ENCODE data around the gene ATP13A5. TPM values are rescaled to one million over a fixed set of nuclear protein-coding genes. Genes with fewer than 3 reads are reported as not detected.

The ATP13A5 gene
- total RNA-seq, 1 donor from 2014 or later, result not detected

GRCh38 chr3:193357291-193357690 is 21.3 kb downstream of the ATP13A5 start:
- no peaks in the 10 kb centered on the region for H3K27me3 ChIP-seq (ENCODE audit: low read depth)
- TF ChIP-seq, protein P1, sequence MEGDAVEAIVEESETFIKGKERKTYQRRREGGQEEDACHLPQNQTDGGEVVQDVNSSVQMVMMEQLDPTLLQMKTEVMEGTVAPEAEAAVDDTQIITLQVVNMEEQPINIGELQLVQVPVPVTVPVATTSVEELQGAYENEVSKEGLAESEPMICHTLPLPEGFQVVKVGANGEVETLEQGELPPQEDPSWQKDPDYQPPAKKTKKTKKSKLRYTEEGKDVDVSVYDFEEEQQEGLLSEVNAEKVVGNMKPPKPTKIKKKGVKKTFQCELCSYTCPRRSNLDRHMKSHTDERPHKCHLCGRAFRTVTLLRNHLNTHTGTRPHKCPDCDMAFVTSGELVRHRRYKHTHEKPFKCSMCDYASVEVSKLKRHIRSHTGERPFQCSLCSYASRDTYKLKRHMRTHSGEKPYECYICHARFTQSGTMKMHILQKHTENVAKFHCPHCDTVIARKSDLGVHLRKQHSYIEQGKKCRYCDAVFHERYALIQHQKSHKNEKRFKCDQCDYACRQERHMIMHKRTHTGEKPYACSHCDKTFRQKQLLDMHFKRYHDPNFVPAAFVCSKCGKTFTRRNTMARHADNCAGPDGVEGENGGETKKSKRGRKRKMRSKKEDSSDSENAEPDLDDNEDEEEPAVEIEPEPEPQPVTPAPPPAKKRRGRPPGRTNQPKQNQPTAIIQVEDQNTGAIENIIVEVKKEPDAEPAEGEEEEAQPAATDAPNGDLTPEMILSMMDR (IDR thresholded peaks at IDR 0.05; ENCODE audit: borderline replicate concordance), result no peak
- H3K27ac ChIP-seq (replicated peaks), result no peak overlapping the region
- H3K4me3 ChIP-seq, result no peak overlapping the region
- H3K9me3 ChIP-seq (replicated peaks), result no peaks in the 10 kb centered on the region
- no peaks in the 10 kb centered on the region for H3K4me1 ChIP-seq
- intact Hi-C loops (cut with micrococcal nuclease), result no loop called here
- no peak for DNase-seq
- no peaks in the 10 kb centered on the region for H3K36me3 ChIP-seq

DNA sequence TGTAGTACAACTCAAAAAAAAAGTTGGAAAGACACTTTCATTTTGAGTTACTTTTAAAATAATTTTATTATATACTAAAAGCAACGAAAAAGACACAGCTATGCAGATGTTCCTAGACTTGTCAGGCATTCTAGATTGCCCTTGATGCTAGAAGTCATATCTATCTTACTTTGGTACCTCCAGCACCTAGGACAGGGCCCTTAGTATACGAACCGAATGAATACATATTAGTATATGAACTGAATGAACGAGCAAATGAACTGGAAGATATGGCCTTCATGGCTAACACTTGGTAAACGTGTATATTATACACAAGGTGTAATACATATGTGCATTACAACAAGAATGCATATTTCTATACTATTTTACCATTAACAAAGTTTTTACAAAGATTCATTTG is 24.1 kb downstream of the ATP13A5 start:
- Histone ChIP-seq H3K27me3 (ENCODE audit: low read depth) (no peaks in the 10 kb centered on the region), H3K4me1 (peaks cover 12% of the 10 kb centered on the region), H3K27ac (replicated peaks) (no peak overlapping the region), H3K36me3 (no peaks in the 10 kb centered on the region), H3K4me3 (no peak overlapping the region), H3K9me3 (replicated peaks) (no peaks in the 10 kb centered on the region)
- intact Hi-C loops (cut with micrococcal nuclease), result no loop called here
- DNase-seq, result no peak
- TF ChIP-seq, protein P1 (IDR thresholded peaks at IDR 0.05; ENCODE audit: borderline replicate concordance), result no peak

DNA sequence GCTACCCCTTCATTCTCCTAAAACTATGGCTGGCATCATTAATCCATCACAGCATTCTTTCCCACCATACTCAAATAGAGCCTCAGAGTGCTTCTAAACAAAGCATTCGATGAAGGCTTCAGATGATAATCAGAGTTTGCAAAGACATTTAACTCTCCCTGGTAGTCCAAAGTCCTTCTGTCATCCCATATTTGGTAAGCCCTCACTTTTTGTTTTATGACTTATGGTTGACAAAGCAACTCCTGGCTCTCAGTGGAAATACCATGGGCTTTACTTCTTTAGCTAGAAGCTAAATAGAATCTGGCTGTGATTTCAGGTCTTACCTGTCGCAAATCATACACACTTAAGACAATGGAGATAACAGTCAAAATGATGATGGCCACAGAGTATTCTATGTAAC is 27.8 kb downstream of the ATP13A5 start:
- intact Hi-C loops (cut with micrococcal nuclease), result no loop called here

GRCh38 chr3:193348686-193349085 is 29.9 kb downstream of the ATP13A5 start:
- no peaks in the 10 kb centered on the region for H3K27me3 ChIP-seq (ENCODE audit: low read depth)
- intact Hi-C loops (cut with micrococcal nuclease), result no loop called here

More for the DNA sequence above, 27.8 kb downstream of the ATP13A5 start:
- TF ChIP-seq, protein P1 (IDR thresholded peaks at IDR 0.05; ENCODE audit: borderline replicate concordance), result no peak
- Histone ChIP-seq H3K4me1 (peaks cover 12% of the 10 kb centered on the region), H3K36me3 (no peaks in the 10 kb centered on the region), H3K27ac (replicated peaks) (no peak overlapping the region), H3K27me3 (ENCODE audit: low read depth) (no peaks in the 10 kb centered on the region), H3K4me3 (no peak overlapping the region), H3K9me3 (replicated peaks) (no peaks in the 10 kb centered on the region)
- no peak for DNase-seq

GRCh38 chr3:193347521-193348501 is 30.7 kb downstream of the ATP13A5 start:
- Histone ChIP-seq H3K9me3 (replicated peaks) (no peaks in the 10 kb centered on the region), H3K4me1 (peaks cover 12% of the 10 kb centered on the region), H3K27ac (replicated peaks) (no peak overlapping the region), H3K4me3 (no peak overlapping the region), H3K27me3 (ENCODE audit: low read depth) (no peaks in the 10 kb centered on the region), H3K36me3 (no peaks in the 10 kb centered on the region)
- TF ChIP-seq, protein P1 (IDR thresholded peaks at IDR 0.05; ENCODE audit: borderline replicate concordance), result no peak
- no peak for DNase-seq
- intact Hi-C loops (cut with micrococcal nuclease), result no loop called here

More at GRCh38 chr3:193348686-193349085, 29.9 kb downstream of the ATP13A5 start:
- no peaks in the 10 kb centered on the region for H3K9me3 ChIP-seq (replicated peaks)
- no peaks in the 10 kb centered on the region for H3K36me3 ChIP-seq
- TF ChIP-seq, protein P1 (IDR thresholded peaks at IDR 0.05; ENCODE audit: borderline replicate concordance), result no peak
- H3K27ac ChIP-seq (replicated peaks), result no peak overlapping the region
- no peak overlapping the region for H3K4me3 ChIP-seq
- H3K4me1 ChIP-seq, result peaks cover 12% of the 10 kb centered on the region
- DNase-seq, result no peak
